GM12865 (cell line): ENCODE results near the gene CMC4.

Source experiments
- DNase-seq: peaks from one replicate; pipeline ENCODE4 v3.0.0; 2010; ENCODE audit warnings: low read depth
- H3K4me3 ChIP-seq: 2 replicates; pipeline ENCODE4 v1.5.1; 2011; ENCODE audit warnings: mild to moderate bottlenecking, low read depth, low read length, control low read depth
- CTCF ChIP-seq: IDR thresholded peaks from 2 replicates; pipeline ENCODE4 v1.5.1; 2011; ENCODE audit warnings: low read length, control low read depth, low read depth, inconsistent platforms; ENCODE audit not compliant: insufficient read depth; ENCODE audit errors: missing control alignments

Gene CMC4

GRCh38 chrX:155054255-155054654, 16.7 kb downstream of the CMC4 start:
- DNase-seq, result no peak
- no peak for TF ChIP-seq CTCF
- H3K4me3 ChIP-seq, result no peak overlapping the region

GRCh38 chrX:155053656-155054055, 17.3 kb downstream of the CMC4 start:
- DNase-seq, result no peak
- no peak overlapping the region for H3K4me3 ChIP-seq

GRCh38 chrX:155052738-155053498, 18.0 kb downstream of the CMC4 start:
- TF ChIP-seq CTCF, result no peak
- no peak for DNase-seq
- H3K4me3 ChIP-seq, result no peak overlapping the region

More at GRCh38 chrX:155053656-155054055, 17.3 kb downstream of the CMC4 start:
- no peak for TF ChIP-seq CTCF

- DNase-seq, result peak; percentile 60
- TF ChIP-seq CTCF, result peak; percentile 46
Measured at GRCh38 chrX:155048977-155049619, 21.8 kb downstream of the CMC4 start.

GRCh38 chrX:155046811-155047528, 24.0 kb downstream of the CMC4 start:
- no peak for DNase-seq
- TF ChIP-seq CTCF, result no peak

More at GRCh38 chrX:155048977-155049619, 21.8 kb downstream of the CMC4 start:
- H3K4me3 ChIP-seq, result no peak overlapping the region

GRCh38 chrX:155046129-155046810, 24.7 kb downstream of the CMC4 start:
- H3K4me3 ChIP-seq, result no peak overlapping the region
- no peak for DNase-seq
- TF ChIP-seq CTCF, result no peak

More at GRCh38 chrX:155046811-155047528, 24.0 kb downstream of the CMC4 start:
- H3K4me3 ChIP-seq, result no peak overlapping the region
